Glutamatergic neuron (in vitro differentiated cells): Measurements from ENCODE around the gene RTN4IP1. TPM values are rescaled to one million over a fixed set of nuclear protein-coding genes. Genes with fewer than 3 reads are reported as not detected.

Source experiments
- total RNA-seq: library from RNA; stranded (reverse); fragmentation: NEBNext Ultra II Directional; extraction: Animal tissue kit (Norgen Biotek cat#: 25700); gene quantifications from one replicate; pipeline ENCODE4 v1.2.1, GENCODE V29; 2021; ENCODE audit not compliant: unreplicated experiment

The RTN4IP1 gene
- total RNA-seq, 1 donor from 2014 or later, result 4.7 TPM

Other genes with a start within 250 kb of the RTN4IP1 start
- 10.2 TPM for gene QRSL1, start 80 bp upstream of the RTN4IP1 start, total RNA-seq